Globus pallidus (tissue), 1 donor: ENCODE measurements around the gene PIGO.

ENCODE experiments used
- DNase-seq: peaks from one replicate; pipeline ENCODE4 v3.0.0-alpha.2; 2015; ENCODE audit warnings: low spot score

PIGO gene

DNA sequence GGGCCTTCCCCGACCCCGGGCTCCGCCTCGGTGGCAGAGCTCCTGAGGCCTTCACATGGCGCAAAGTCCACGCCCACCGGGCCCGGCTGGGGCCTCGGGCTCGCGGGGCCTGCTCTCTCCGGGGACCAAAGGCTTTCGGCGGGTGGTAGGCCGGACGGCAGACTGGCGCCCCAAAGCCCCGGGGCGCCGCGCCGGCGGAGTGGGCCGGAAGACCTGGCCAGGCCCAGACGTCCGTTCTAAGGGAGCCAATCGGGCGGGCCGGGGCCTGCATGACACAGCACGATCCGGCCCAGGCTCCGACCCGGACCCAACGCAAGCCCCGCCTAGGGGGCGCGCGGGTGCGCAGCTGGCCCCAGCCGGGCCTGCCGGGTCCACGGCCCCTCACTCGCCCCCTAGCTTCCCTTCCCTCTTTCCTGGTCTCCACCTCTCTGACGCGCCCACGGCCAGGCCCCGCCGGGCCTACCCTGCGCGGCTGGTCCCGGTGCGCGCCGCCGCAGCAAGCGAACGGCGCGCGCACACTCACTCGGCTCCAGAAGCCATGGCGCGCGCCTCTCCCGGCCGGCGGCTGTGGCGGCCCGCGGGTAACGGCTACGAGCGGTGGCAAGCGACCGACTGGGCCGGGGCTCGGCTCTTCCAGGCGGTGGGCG is 24.5 kb downstream of the PIGO start:
- peak; percentile 68 for DNase-seq

GRCh38 chr9:35070823-35071813 is 25.3 kb downstream of the PIGO start:
- no peak for DNase-seq

GRCh38 chr9:35069020-35069419 is 27.4 kb downstream of the PIGO start:
- DNase-seq = no peak

DNA sequence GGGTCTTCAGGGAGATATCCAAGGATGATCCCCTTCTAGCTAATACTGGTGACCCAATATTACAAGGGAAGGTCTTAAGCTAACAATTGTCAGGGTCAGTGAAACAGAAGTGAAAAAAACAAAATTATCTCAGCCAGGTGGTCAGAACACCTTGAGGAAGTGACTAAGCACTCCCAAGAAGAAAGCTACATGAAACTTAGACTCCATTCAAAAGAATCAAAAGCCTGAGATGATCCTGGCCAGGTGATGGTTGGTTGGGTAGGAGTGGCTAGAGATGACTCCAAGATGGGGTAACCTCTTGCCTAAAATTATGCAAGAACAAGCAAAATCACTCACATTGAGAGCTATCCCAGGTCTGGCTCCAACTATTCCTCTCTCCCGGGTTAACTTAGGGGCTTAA is 29.3 kb downstream of the PIGO start:
- no peak for DNase-seq

GRCh38 chr9:35060548-35061207 is 35.7 kb downstream of the PIGO start:
- DNase-seq = no peak

DNA sequence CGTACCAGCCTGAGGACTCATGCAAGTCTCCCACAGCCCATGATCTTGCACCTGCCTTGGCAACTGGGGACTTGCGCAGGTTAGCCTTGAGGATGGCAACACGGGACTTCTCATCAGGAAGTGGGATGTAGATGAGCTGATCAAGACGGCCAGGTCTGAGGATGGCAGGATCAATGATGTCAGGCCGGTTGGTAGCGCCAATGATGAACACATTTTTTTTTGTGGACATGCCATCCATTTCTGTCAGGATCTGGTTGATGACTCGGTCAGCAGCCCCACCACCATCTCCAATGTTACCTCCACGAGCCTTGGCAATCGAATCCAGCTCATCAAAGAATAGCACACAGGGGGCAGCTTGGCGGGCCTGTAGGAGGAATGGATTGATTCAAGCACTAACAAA is 37.0 kb downstream of the PIGO start:
- no peak for DNase-seq

- DNase-seq = no peak
Observed at GRCh38 chr9:35057271-35057620, 39.1 kb downstream of the PIGO start.

DNA sequence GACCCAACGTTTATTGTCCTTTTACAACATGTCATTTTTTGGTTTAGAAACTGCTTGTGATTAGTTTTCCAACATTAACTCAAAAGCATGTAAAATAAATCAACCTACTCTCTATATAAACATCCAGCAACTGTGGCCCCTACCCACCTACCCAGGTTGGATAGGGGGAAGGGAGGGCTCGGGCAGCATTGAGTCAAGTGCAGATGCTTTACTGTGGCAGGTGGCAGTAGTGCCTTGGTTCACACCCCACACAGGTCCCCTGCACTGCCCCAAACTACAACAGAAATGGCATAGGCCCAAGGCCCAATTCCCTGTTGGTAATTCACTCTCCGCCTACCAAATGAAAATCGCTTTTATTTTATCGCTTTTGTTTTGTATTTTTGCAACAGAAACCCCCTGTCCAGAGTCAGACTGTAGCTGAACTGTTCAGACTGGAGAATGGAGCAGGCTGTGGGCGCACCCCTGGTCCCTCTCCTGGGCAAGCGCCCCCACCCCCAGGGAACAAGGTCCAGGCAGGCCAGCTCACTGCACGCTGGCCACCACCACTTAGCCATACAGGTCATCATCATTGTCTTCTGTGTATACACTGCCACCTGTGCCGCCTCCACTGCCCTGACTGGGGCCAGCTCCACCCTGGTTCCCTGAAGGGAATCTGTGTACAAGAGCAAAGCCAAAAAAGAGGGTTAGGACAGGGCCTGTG is 39.7 kb downstream of the PIGO start:
- DNase-seq = no peak

DNA sequence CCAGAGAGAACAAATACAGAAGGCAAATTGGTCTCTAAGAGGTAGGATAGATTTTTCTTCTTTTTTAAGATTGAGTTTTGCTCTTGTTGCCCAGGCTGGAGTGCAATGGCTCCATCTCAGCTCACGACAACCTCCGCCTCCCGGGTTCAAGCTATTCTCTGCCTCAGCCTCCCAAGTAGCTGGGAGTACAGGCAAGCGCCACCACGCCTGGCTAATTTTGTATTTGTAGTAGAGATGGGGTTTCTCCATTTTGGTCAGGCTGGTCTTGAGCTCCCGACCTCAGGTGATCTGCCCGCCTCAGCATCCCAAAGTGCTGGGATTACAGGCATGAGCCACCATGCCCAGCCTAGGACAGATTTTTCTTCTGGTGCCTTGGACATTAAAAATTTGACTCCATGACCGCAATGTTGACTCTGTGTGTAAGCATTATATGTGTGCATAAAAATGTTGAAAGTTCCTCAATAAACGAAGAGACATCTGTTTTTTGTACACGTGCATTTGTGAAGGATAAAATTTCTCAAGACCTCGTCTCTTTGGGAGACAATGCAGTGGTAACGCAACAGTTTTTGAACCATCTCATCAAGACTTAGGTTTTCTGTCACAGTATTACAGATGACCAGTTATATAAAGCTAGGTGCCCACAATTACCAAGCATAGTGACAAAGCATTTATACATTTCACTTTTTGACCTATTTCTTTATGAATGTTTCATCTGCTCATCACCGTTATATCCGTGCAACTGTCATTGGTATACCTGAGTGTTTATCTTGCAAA is 41.3 kb downstream of the PIGO start:
- DNase-seq = no peak

GRCh38 chr9:35054185-35054835 is 42.1 kb downstream of the PIGO start:
- no peak for DNase-seq

GRCh38 chr9:35051069-35051967 is 45.1 kb downstream of the PIGO start:
- DNase-seq = no peak

DNA sequence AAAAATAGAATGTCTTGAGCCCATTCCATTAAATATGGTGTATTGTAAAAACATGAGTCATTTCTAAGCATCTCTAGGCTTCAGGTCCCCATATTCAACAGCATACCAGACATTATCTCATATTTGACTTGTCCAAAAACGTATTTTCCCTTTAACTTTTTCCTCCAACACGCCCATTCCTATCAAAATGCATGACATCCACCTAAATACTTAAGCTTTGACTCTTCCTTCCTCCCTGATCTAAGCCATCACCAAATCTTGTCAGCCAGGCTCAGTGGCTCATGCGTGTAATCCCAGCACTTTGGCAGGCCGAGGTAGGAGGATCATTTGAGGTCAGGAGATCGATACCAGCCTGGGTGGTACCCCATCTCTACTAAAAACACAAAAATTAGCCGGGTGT is 47.9 kb downstream of the PIGO start:
- DNase-seq = no peak

- DNase-seq = no peak
Observed at GRCh38 chr9:35044071-35044470, 52.3 kb downstream of the PIGO start.

- DNase-seq = no peak
Observed at GRCh38 chr9:35042891-35043545, 53.4 kb downstream of the PIGO start.

DNA sequence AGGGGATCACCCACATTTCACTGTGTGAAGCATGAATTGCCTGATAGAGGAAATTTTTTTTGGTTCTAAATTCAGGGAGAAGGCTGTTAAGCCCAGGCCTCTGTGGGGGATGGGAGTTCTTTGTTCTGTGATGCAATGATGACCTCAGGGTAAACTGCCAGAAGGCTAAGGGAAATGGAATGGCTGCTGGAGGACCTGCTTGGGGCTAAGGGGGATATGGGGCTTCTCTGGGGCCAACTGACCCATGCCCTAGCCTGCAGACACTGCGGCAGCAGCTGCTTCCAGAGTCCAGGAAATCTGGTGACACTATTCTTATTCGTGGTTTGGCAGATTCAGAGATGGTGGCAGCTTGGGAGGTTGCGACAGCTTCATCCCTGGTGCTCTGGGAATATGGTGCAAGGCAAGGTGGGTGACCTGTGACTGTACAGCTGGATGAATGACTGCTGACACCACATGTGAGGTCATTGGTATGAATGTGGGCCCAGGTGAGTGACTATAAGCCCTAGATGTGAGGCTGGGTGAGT is 54.2 kb downstream of the PIGO start:
- DNase-seq = no peak
